Type B pancreatic cell (in vitro differentiated cells): Measurements from ENCODE around the gene GMDS. TPM values are rescaled to one million over a fixed set of nuclear protein-coding genes. Genes with fewer than 3 reads are reported as not detected.

Experiments used
- DNase-seq: peaks from one replicate; pipeline ENCODE4 v3.0.0; 2021; ENCODE audit warnings: mixed read lengths; ENCODE audit not compliant: unreplicated experiment; ENCODE audit errors: extremely low spot score
- H3K27ac Mint-ChIP-seq: 2 replicates; pipeline ENCODE4 v1.8.0; 2021; ENCODE audit warnings: mild to moderate bottlenecking, mixed read lengths
- H3K27me3 Mint-ChIP-seq: 2 replicates; pipeline ENCODE4 v1.8.0; 2021; ENCODE audit warnings: mixed read lengths
- H3K36me3 Mint-ChIP-seq: 2 replicates; pipeline ENCODE4 v1.8.0; 2021; ENCODE audit warnings: mixed read lengths
- H3K4me1 Mint-ChIP-seq: one replicate; pipeline ENCODE4 v1.8.0; 2021; ENCODE audit warnings: mixed read lengths; ENCODE audit not compliant: unreplicated experiment
- H3K4me3 Mint-ChIP-seq: 2 replicates; pipeline ENCODE4 v1.8.0; 2021; ENCODE audit warnings: mild to moderate bottlenecking, mixed read lengths
- H3K9me3 Mint-ChIP-seq: 2 replicates; pipeline ENCODE4 v1.8.0; 2021; ENCODE audit warnings: mixed read lengths
- total RNA-seq: library from RNA; stranded (reverse); gene quantifications from 2 replicates; pipeline ENCODE4 v1.2.1, GENCODE V29; 2021; ENCODE audit warnings: low replicate concordance
- TF ChIP-seq, protein P1 (sequence below): fragments of 200-600 bp; sonication (generic); conservative IDR thresholded peaks from 2 replicates; pipeline ENCODE4 v1.5.0; 2021; ENCODE audit warnings: antibody characterized with exemption, mild to moderate bottlenecking

Gene GMDS
- total RNA-seq, 1 donor from 2014 or later = 41.3 TPM

DNA sequence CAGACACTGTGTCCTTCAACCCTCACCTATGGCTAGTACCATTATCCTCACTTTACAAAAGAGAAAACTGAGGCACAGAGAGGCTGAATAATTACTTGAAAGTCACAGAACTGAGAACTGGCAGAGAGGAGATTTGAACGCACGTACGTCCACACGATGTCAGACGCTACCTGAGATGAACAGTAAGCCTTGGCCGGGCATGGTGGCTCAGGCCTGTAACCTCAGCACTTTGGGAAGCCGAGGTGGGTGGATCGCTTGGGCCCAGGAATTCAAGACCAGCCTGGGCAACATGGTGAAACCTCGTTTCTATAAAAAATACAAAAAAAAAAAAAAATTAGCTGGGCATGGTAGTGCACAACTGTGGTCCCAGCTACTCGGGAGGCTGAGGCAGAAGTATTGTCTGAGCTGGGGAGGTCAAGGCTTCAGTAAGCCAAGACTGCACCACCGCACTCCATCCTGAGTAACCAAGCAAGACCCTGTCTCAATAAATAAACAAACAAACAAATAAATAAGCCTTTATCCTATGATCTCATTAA, 20.5 kb downstream of the GMDS start:
- no peaks in the 10 kb centered on the region for H3K27me3 Mint-ChIP-seq
- no peaks in the 10 kb centered on the region for H3K9me3 Mint-ChIP-seq
- peak overlapping the region; percentile 83 for H3K27ac Mint-ChIP-seq
- H3K4me1 Mint-ChIP-seq = peaks cover 21% of the 10 kb centered on the region
- TF ChIP-seq, protein P1, sequence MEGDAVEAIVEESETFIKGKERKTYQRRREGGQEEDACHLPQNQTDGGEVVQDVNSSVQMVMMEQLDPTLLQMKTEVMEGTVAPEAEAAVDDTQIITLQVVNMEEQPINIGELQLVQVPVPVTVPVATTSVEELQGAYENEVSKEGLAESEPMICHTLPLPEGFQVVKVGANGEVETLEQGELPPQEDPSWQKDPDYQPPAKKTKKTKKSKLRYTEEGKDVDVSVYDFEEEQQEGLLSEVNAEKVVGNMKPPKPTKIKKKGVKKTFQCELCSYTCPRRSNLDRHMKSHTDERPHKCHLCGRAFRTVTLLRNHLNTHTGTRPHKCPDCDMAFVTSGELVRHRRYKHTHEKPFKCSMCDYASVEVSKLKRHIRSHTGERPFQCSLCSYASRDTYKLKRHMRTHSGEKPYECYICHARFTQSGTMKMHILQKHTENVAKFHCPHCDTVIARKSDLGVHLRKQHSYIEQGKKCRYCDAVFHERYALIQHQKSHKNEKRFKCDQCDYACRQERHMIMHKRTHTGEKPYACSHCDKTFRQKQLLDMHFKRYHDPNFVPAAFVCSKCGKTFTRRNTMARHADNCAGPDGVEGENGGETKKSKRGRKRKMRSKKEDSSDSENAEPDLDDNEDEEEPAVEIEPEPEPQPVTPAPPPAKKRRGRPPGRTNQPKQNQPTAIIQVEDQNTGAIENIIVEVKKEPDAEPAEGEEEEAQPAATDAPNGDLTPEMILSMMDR = no peak
- no peak for DNase-seq
- no peak overlapping the region for H3K4me3 Mint-ChIP-seq
- no peaks in the 10 kb centered on the region for H3K36me3 Mint-ChIP-seq

DNA sequence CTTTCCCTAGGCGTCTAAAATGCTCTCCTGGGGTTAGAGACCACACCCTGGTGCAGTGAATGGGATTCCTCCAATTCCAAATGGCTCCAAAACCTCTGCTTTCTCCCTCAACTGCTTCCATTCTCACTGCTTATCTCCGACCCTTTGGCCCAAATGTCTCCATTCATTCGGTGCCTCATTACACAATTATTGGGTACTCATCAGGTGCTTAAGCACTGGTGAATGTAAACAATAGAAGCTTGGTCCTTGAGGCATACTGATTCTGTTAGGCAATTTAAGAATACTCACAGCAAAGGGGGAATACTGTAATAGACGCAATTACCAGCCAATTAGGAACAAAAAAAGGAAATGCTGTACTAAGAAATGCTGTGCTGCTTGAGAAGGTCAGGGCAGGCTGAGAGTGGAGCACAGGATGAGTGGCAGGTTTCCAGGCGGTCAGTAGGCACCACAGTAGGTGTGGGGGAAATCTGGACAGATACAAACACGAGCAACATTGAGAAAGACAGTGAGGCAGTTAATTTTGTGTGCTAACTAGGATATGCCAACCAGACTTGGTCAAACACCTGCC, 23.0 kb downstream of the GMDS start:
- Mint-ChIP-seq H3K4me1 (peaks cover 21% of the 10 kb centered on the region), H3K27ac (no peak overlapping the region), H3K4me3 (peak overlapping the region; percentile 5), H3K27me3 (no peaks in the 10 kb centered on the region), H3K36me3 (no peaks in the 10 kb centered on the region), H3K9me3 (no peaks in the 10 kb centered on the region)
- no peak for DNase-seq
- TF ChIP-seq, protein P1 = no peak

DNA sequence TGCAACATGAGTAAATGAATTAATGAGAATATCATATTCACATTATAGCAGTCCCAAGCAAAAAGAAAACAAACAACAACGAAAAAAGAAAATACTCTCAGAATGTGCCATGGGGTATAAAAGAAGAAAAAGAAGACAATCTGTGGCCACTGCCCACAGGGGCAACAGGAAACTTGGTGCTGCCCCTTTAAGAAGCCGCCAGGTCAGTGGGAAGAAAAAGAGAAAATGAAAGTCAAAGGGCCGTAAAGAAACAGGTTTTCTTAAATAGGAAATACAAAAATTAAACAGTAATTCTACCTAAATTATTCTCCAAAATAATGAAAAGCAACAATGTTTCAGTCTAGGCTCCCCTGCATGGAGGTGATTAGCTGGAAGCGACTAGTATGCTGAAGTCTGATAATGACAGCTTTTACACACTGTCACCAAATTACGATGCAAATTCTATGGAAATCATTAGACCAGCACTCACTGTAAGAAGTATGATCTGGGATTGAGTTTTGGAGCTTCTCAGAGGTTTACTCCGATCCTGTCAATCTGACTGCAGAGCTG, 23.6 kb downstream of the GMDS start:
- H3K36me3 Mint-ChIP-seq = no peaks in the 10 kb centered on the region
- no peaks in the 10 kb centered on the region for H3K27me3 Mint-ChIP-seq
- H3K4me3 Mint-ChIP-seq = no peak overlapping the region
- TF ChIP-seq, protein P1 = no peak
- H3K4me1 Mint-ChIP-seq = peaks cover 21% of the 10 kb centered on the region
- H3K9me3 Mint-ChIP-seq = no peaks in the 10 kb centered on the region
- DNase-seq = no peak
- no peak overlapping the region for H3K27ac Mint-ChIP-seq

DNA sequence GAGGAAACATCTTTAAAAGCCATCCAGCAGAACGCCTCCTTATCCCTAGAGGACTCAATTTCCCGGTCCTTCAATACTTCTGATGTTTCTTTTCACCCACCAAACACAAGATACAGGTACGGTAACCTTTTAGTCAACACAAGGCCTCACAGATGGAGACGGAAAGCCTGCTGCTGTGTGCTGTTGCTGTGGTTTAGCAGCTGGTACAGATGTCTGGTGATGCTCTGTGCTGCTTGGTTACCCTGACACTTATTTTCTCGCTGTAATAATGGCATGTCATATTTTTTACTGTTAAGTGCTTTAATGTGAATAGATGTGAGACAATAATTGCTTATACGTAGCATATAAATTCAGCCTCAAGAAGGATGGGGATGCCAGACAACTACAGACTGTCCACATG, 25.3 kb downstream of the GMDS start:
- DNase-seq = no peak
- no peak overlapping the region for H3K27ac Mint-ChIP-seq
- H3K4me3 Mint-ChIP-seq = no peak overlapping the region
- TF ChIP-seq, protein P1 = no peak
- H3K36me3 Mint-ChIP-seq = no peaks in the 10 kb centered on the region
- H3K27me3 Mint-ChIP-seq = no peaks in the 10 kb centered on the region
- H3K9me3 Mint-ChIP-seq = no peaks in the 10 kb centered on the region
- peaks cover 5% of the 10 kb centered on the region for H3K4me1 Mint-ChIP-seq

DNA sequence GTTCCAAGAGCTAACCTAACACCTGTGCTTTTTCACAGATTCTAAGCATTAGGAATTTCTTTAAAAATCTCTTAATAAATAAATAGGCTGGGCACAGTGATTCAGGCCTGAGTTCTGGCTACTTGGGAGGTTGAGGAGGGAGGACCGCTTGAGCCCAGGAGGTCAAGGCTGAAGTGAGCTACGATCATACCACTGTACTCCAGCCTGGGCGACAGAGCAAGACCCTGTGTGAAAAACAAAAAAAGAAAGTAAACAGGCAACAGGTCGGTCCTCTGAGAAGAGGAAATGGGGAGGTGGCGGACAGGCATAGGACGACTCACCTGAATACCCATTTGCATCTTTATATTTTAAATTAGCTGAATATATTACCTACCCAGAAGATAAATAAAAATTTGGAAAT, 26.5 kb downstream of the GMDS start:
- Mint-ChIP-seq H3K27ac (no peak overlapping the region), H3K27me3 (peaks cover 3% of the 10 kb centered on the region), H3K4me1 (peaks cover 5% of the 10 kb centered on the region), H3K36me3 (no peaks in the 10 kb centered on the region), H3K4me3 (no peak overlapping the region), H3K9me3 (no peaks in the 10 kb centered on the region)
- DNase-seq = no peak
- TF ChIP-seq, protein P1 = no peak
